Nephron progenitor cell (in vitro differentiated cells): ENCODE measurements around the gene MORN2.
A peak's percentile ranks its signal among the peaks of the same experiment; 100 is the strongest.

Experiments
- DNase-seq: peaks from one replicate; pipeline ENCODE4 v3.0.0; 2021
- H3K27ac Mint-ChIP-seq: 2 replicates; pipeline ENCODE4 v1.8.0; 2021; ENCODE audit warnings: mild to moderate bottlenecking, moderate library complexity, mixed read lengths
- H3K27me3 Mint-ChIP-seq: 2 replicates; pipeline ENCODE4 v1.8.0; 2021; ENCODE audit warnings: mild to moderate bottlenecking, low read depth, mixed read lengths; ENCODE audit not compliant: poor library complexity
- H3K36me3 Mint-ChIP-seq: 2 replicates; pipeline ENCODE4 v1.8.0; 2021; ENCODE audit warnings: low read depth, mixed read lengths
- H3K4me1 Mint-ChIP-seq: 2 replicates; pipeline ENCODE4 v1.8.0; 2021; ENCODE audit warnings: mixed read lengths
- H3K4me3 Mint-ChIP-seq: 2 replicates; pipeline ENCODE4 v1.8.0; 2021; ENCODE audit warnings: mild to moderate bottlenecking, moderate library complexity, mixed read lengths
- H3K9me3 Mint-ChIP-seq: 2 replicates; pipeline ENCODE4 v1.8.0; 2021; ENCODE audit warnings: mild to moderate bottlenecking, moderate library complexity, mixed read lengths
- TF ChIP-seq, protein P1 (sequence below): fragments of 200-600 bp; sonication (generic); IDR thresholded peaks from 2 replicates; pipeline ENCODE4 v1.5.0; 2021; ENCODE audit warnings: antibody characterized with exemption

MORN2 gene

DNA sequence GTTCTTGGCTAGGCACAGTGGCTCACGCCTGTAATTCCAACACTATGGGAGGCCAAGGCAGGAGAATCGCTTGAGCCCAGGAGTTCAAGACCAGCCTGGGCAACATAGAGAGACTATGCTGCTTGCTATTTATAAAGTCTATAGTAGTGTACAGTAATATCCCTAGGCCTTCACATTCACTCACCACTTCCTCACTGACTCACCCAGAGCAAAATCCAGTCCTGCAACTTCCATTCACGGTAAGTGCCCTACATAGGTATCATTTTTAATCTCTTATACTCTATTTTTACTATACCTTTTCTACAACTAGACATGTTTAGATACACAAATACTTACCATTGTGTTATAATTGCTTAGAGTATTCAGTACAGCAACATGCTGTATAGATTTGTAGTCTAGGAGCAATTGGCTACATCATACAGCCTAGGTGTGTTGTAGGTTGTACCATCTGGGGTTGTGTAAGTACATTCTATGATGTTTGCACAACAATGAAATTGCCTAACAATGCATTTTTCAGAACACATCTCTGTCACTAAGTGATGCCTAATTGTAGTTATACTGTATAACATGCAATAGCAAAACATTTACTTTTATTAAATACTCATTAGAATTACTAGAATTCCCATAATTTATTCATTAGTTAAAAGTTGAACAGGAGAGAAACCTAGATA lies 8.9 kb upstream of the MORN2 start:
- peaks cover 62% of the 10 kb centered on the region for H3K36me3 Mint-ChIP-seq
- H3K4me3 Mint-ChIP-seq, result no peak overlapping the region
- peaks cover 25% of the 10 kb centered on the region for H3K9me3 Mint-ChIP-seq
- no peak overlapping the region for H3K27ac Mint-ChIP-seq
- TF ChIP-seq, protein P1, sequence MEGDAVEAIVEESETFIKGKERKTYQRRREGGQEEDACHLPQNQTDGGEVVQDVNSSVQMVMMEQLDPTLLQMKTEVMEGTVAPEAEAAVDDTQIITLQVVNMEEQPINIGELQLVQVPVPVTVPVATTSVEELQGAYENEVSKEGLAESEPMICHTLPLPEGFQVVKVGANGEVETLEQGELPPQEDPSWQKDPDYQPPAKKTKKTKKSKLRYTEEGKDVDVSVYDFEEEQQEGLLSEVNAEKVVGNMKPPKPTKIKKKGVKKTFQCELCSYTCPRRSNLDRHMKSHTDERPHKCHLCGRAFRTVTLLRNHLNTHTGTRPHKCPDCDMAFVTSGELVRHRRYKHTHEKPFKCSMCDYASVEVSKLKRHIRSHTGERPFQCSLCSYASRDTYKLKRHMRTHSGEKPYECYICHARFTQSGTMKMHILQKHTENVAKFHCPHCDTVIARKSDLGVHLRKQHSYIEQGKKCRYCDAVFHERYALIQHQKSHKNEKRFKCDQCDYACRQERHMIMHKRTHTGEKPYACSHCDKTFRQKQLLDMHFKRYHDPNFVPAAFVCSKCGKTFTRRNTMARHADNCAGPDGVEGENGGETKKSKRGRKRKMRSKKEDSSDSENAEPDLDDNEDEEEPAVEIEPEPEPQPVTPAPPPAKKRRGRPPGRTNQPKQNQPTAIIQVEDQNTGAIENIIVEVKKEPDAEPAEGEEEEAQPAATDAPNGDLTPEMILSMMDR, result no peak
- no peak for DNase-seq
- H3K27me3 Mint-ChIP-seq, result peaks cover 3% of the 10 kb centered on the region
- H3K4me1 Mint-ChIP-seq, result no peaks in the 10 kb centered on the region

DNA sequence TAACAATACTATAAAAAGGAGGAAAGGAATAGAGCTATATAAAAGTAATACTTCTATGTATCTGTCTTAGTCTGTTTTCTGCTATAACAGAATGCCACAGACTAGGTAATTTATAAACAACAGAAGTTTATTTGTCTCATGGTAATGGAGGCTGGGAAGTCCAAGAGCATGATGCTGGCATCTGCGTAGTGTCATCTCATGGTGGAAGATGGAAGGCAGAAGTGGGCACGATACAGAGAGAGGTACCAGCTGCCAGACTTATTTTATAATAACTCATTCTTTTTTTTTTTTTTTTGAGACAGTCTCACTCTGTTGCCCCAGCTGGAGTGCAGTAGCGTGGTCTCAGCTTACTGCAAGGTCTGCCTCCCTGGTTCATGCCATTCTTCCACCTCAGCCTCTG lies 4.3 kb upstream of the MORN2 start:
- Mint-ChIP-seq H3K36me3 (peaks cover 60% of the 10 kb centered on the region), H3K27me3 (peaks cover 8% of the 10 kb centered on the region), H3K4me1 (peaks cover 21% of the 10 kb centered on the region), H3K9me3 (peaks cover 42% of the 10 kb centered on the region), H3K27ac (no peak overlapping the region), H3K4me3 (no peak overlapping the region)
- TF ChIP-seq, protein P1, result no peak
- DNase-seq, result no peak

DNA sequence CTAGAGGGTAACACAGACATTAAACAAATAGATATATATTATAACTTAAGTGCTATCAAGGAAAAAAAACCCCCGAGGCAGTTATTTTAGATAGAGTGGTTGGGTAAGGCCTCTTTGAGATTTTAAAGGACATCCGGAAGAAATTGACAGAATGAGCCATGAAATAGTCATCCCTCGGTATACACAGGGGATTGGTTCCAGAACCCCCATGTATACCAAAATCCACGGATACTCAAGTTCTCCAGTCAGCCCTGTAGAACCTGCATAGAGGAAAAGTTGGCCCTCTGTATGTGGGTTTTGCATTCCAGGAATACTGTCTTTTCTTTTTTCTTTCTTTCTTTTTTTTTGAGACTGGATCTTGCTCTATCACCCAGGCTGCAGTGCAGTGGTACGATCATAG lies 2.0 kb upstream of the MORN2 start:
- H3K36me3 Mint-ChIP-seq, result peaks cover 46% of the 10 kb centered on the region
- peak overlapping the region; percentile 15 for H3K4me3 Mint-ChIP-seq
- H3K27me3 Mint-ChIP-seq, result peaks cover 8% of the 10 kb centered on the region
- TF ChIP-seq, protein P1, result no peak
- H3K27ac Mint-ChIP-seq, result no peak overlapping the region
- H3K9me3 Mint-ChIP-seq, result peaks cover 42% of the 10 kb centered on the region
- no peak for DNase-seq
- H3K4me1 Mint-ChIP-seq, result peaks cover 26% of the 10 kb centered on the region

DNA sequence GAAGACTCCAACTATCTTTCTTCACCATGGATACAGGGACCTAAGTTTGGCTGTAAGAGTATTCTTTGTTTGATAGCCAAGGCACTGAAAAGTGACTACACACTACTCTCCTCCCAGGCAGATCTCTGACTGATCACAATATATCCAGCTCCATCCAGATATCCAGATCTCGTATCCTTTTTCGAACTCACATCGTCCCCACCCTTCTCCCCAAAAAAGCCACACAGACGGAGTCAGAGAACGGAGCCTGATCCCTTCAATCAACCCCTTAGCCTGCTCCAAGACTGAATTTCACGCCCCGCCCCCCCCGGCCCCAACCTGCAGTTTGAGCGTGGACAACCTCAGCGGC lies 575 bp upstream of the MORN2 start:
- TF ChIP-seq, protein P1, result no peak
- peak overlapping the region; percentile 86 for H3K27ac Mint-ChIP-seq

DNA sequence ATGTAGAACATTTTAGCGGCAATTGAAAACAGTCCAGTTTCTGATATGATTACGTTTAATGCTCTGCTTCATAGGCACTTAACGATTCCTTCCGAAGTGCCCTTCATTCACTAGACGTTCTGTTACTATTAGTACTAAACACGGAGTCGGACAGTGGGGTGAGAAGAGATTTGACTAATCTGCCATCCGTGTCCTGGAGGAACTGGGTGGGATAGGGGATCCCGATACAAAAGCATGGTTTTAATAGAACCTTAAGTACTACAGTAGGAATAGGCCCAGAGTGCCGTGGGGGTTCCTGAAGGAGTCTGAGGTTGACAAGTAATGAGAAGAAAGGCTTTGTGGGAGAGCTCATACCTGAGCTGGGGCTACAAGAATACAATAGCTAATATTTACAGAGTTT lies 631 bp downstream of the MORN2 start:
- H3K27ac Mint-ChIP-seq, result no peak overlapping the region
- peaks cover 24% of the 10 kb centered on the region for H3K36me3 Mint-ChIP-seq
- peaks cover 5% of the 10 kb centered on the region for H3K27me3 Mint-ChIP-seq
- peak overlapping the region; percentile 95 for H3K4me3 Mint-ChIP-seq
- TF ChIP-seq, protein P1, result no peak
- no peak for DNase-seq
- peaks cover 21% of the 10 kb centered on the region for H3K9me3 Mint-ChIP-seq
- H3K4me1 Mint-ChIP-seq, result peaks cover 26% of the 10 kb centered on the region

More for the DNA sequence above, 575 bp upstream of the MORN2 start:
- H3K36me3 Mint-ChIP-seq, result peaks cover 33% of the 10 kb centered on the region
- H3K27me3 Mint-ChIP-seq, result peaks cover 5% of the 10 kb centered on the region
- H3K4me1 Mint-ChIP-seq, result peaks cover 26% of the 10 kb centered on the region
- DNase-seq, result no peak
- peaks cover 29% of the 10 kb centered on the region for H3K9me3 Mint-ChIP-seq
- peak overlapping the region; percentile 95 for H3K4me3 Mint-ChIP-seq

DNA sequence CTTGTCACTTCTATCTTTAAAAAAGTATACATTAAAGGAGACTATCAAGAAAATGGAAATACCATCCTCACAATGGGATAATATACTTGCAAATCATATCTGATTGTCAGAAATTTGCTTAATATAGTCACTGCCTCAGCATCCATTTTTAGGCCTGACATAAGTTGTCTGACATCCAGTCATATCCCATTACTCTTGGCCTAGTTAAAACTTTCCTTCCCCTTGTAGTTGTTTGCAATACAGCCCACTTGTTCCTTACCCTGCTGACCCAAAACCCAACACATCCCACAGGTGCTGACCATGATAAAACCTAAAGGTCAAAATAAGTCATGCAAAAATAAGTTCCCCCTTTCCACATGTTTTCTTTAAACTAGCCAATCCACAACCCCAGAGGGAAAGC lies 10.3 kb downstream of the MORN2 start:
- H3K27ac Mint-ChIP-seq, result no peak overlapping the region
- H3K9me3 Mint-ChIP-seq, result no peaks in the 10 kb centered on the region
- peaks cover 4% of the 10 kb centered on the region for H3K36me3 Mint-ChIP-seq
- H3K4me3 Mint-ChIP-seq, result no peak overlapping the region
- no peaks in the 10 kb centered on the region for H3K4me1 Mint-ChIP-seq
- no peaks in the 10 kb centered on the region for H3K27me3 Mint-ChIP-seq
- TF ChIP-seq, protein P1, result no peak
- DNase-seq, result no peak
